Chondrocyte (in vitro differentiated cells): ENCODE results near the gene FBXW8. TPM values are rescaled to one million over a fixed set of nuclear protein-coding genes. Genes with fewer than 3 reads are reported as not detected.

Source experiments
- DNase-seq: peaks from one replicate; pipeline ENCODE4 v3.0.0; 2021; ENCODE audit warnings: mixed read lengths, low spot score
- H3K27ac Mint-ChIP-seq: one replicate; pipeline ENCODE4 v1.8.0; 2021; ENCODE audit warnings: mild to moderate bottlenecking, moderate library complexity, mixed read lengths; ENCODE audit not compliant: unreplicated experiment
- H3K27me3 Mint-ChIP-seq: 2 replicates; pipeline ENCODE4 v1.8.0; 2021; ENCODE audit warnings: low read depth, mixed read lengths
- H3K36me3 Mint-ChIP-seq: 2 replicates; pipeline ENCODE4 v1.8.0; 2021; ENCODE audit warnings: low read depth, mixed read lengths
- H3K4me1 Mint-ChIP-seq: 2 replicates; pipeline ENCODE4 v1.8.0; 2021; ENCODE audit warnings: low read depth, mild to moderate bottlenecking, mixed read lengths
- H3K4me3 Mint-ChIP-seq: one replicate; pipeline ENCODE4 v1.8.0; 2021; ENCODE audit warnings: mild to moderate bottlenecking, moderate library complexity, mixed read lengths; ENCODE audit not compliant: unreplicated experiment
- H3K9me3 Mint-ChIP-seq: 2 replicates; pipeline ENCODE4 v1.8.0; 2021; ENCODE audit warnings: low read depth, mixed read lengths
- CTCF ChIP-seq: fragments of 200-600 bp; sonication (generic); IDR thresholded peaks from 2 replicates; pipeline ENCODE4 v1.5.0; 2021; ENCODE audit warnings: antibody characterized with exemption, mild to moderate bottlenecking, moderate library complexity
- total RNA-seq: library from RNA; stranded (reverse); gene quantifications from 3 replicates; pipeline ENCODE4 v1.2.1, GENCODE V29; 2021

FBXW8 gene
- total RNA-seq, 1 donor from 2014 or later: 30.3 TPM

DNA sequence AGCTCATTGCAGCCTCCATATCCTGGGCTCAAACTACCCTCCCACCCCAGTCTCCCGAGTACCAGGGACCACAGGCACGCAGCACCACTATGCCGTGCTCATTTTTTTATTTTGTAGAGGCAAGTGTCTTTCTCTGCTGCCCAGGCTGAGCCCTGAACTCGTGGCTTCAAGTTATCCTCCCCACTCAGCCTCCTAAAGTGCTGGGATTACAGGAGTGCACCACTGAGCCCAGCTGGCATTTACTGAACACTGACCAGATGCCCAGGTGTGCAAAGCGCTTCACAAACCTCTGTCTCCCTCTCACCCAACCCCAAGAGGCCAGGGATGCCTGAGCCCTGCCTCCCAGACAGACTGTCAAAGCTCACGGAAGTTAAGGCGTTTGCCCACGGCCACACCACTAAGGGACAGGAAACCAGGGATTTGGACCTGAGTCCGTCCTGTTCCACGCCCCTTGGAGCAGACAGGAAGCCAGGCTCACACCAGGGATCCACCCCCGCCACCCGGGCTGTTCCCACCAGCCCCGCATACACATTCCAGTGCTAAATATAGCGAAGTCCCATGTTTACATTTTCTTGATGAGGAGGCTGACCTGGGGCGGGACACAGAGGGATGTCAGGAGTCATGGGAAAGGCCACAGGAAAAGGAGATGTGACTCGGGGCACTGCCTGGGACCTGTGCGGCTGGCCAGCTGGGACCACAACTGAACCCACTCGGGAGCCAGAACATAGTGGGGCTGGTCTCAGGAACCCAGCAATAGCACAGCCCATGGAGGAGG, 137.2 kb downstream of the FBXW8 start:
- TF ChIP-seq CTCF: no peak
- H3K27ac Mint-ChIP-seq: peak overlapping the region; percentile 98
- no peak for DNase-seq
- H3K36me3 Mint-ChIP-seq: no peaks in the 10 kb centered on the region
- peak overlapping the region; percentile 30 for H3K4me3 Mint-ChIP-seq
- peaks cover 5% of the 10 kb centered on the region for H3K27me3 Mint-ChIP-seq
- H3K4me1 Mint-ChIP-seq: peaks cover 38% of the 10 kb centered on the region
- no peaks in the 10 kb centered on the region for H3K9me3 Mint-ChIP-seq

- H3K4me3 Mint-ChIP-seq: peak overlapping the region; percentile 30
- H3K4me1 Mint-ChIP-seq: peaks cover 38% of the 10 kb centered on the region
- H3K9me3 Mint-ChIP-seq: no peaks in the 10 kb centered on the region
- peaks cover 6% of the 10 kb centered on the region for H3K27me3 Mint-ChIP-seq
- no peak for TF ChIP-seq CTCF
- H3K27ac Mint-ChIP-seq: peak overlapping the region; percentile 98
- H3K36me3 Mint-ChIP-seq: no peaks in the 10 kb centered on the region
- no peak for DNase-seq
Measured at GRCh38 chr12:117048585-117048904, 137.8 kb downstream of the FBXW8 start.

DNA sequence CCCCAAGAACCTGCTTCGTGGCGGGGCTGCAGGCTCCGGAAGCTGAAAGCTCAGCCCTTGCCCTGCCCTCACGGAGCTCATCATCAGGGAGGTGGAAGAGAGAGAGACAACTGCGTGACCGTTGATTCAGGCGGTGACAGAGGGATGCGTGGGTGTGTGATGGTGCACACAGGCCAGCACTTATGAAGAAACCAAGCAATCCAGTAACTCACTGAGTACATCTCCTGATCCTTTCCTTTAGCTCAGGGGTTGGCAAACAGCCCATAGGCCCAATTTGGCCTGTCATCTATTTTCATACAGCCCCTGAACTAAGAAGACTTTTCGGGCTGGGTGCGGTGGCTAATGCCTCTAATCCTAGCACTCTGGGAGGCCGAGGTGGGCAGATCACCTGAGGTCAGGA, 138.5 kb downstream of the FBXW8 start:
- Mint-ChIP-seq H3K9me3 (no peaks in the 10 kb centered on the region), H3K36me3 (no peaks in the 10 kb centered on the region), H3K27ac (peak overlapping the region; percentile 41), H3K27me3 (peaks cover 10% of the 10 kb centered on the region), H3K4me3 (no peak overlapping the region), H3K4me1 (peaks cover 38% of the 10 kb centered on the region)
- no peak for DNase-seq
- TF ChIP-seq CTCF: no peak

DNA sequence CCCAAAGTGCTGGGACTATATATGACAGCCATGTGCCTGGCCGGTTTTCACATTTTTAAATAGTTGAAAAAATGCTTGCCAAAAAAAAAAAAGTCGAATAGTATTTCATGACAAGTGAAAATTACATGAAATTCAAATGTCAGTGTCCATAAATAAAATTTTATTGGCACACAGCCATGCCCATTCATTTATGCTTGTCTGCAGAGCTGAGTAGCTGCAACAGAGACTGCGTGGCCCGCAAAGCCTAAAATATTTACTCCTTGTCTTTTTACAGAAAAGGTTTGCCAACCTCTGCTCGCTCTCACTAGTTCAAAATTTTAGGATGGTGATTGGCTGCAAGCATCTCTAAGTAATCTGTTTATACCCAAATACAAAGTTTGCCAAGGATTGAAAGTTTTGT, 139.3 kb downstream of the FBXW8 start:
- Mint-ChIP-seq H3K27ac (no peak overlapping the region), H3K36me3 (no peaks in the 10 kb centered on the region), H3K4me1 (peaks cover 38% of the 10 kb centered on the region), H3K9me3 (no peaks in the 10 kb centered on the region), H3K4me3 (no peak overlapping the region), H3K27me3 (peaks cover 10% of the 10 kb centered on the region)
- TF ChIP-seq CTCF: no peak
- DNase-seq: no peak

GRCh38 chr12:117051380-117051779, 140.6 kb downstream of the FBXW8 start:
- DNase-seq: no peak
- H3K4me1 Mint-ChIP-seq: peaks cover 30% of the 10 kb centered on the region
- H3K9me3 Mint-ChIP-seq: no peaks in the 10 kb centered on the region
- no peak overlapping the region for H3K4me3 Mint-ChIP-seq
- H3K27ac Mint-ChIP-seq: no peak overlapping the region
- peaks cover 10% of the 10 kb centered on the region for H3K27me3 Mint-ChIP-seq
- H3K36me3 Mint-ChIP-seq: no peaks in the 10 kb centered on the region
- TF ChIP-seq CTCF: no peak
